ENCODE data around the gene SLC16A12. TPM values are rescaled to one million over a fixed set of nuclear protein-coding genes. Genes with fewer than 3 reads are reported as not detected.

SLC16A12 gene
- total and polyA plus RNA-seq, 4 donors: 0.03 to 10.7 (median 0.94) TPM

DNA sequence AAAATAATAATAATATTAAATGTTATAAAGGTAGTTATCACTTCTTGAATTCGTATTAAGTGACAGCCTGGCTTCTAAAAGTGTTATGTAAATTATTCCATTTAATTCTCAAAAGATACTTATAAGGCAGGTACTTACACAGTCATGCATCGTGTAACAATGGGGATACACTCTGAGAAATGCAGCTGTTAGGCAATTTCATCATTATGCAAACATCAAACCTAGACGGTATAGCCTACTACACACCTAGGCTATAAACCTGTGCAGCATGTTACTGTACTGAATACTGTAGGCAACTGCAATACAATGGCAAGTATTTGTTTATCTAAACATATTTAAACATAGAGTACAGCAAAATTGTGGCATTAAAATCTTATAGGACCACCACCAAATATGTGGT, 141.5 kb downstream of the SLC16A12 start:
- DNase-seq (ENCODE audit: low spot score): no peak
- 22% methylated on average over 3 of the region's 3 CpGs for WGBS
- Histone ChIP-seq H3K9ac (ENCODE audit: low read depth in 1 of 2, low read length in 2 of 2) (peak overlapping the region in 1 of 2 donors; percentile 84), H3K4me3 (ENCODE audit: low read depth in 1 of 3, low read length in 3 of 3) (peak overlapping the region; percentile 18 to 83 (median 62)), H3K4me1 (ENCODE audit: control insufficient read depth in 4 of 4, insufficient read depth in 4 of 4, low read length in 3 of 4) (peaks cover 3 to 39% (median 18%) of the 10 kb centered on the region in 4 donors), H3K27me3 (ENCODE audit: control insufficient read depth in 4 of 4, insufficient read depth in 4 of 4, low read length in 3 of 4) (no peaks in the 10 kb centered on the region), H3K36me3 (ENCODE audit: control insufficient read depth in 4 of 4, insufficient read depth in 3 of 4, low read depth in 1 of 4, low read length in 3 of 4) (no peaks in the 10 kb centered on the region), H3K9me3 (ENCODE audit: control insufficient read depth in 4 of 4, low read length in 3 of 4) (no peaks in the 10 kb centered on the region), H3K27ac (ENCODE audit: low read depth in 1 of 2, low read length in 2 of 2) (no peak overlapping the region)
- no peak for TF ChIP-seq RXRA (IDR thresholded peaks at IDR 0.05)
- TF ChIP-seq GABPA (IDR thresholded peaks at IDR 0.05 in 1 of 2, conservative IDR thresholded peaks at IDR 0.05 in 1 of 2): no peak
- no peak for TF ChIP-seq CTCF (IDR thresholded peaks at IDR 0.05; ENCODE audit: low read depth, low read length, missing input control)
- no peak for TF ChIP-seq HNF4A (conservative IDR thresholded peaks at IDR 0.05)
- TF ChIP-seq, protein P1, sequence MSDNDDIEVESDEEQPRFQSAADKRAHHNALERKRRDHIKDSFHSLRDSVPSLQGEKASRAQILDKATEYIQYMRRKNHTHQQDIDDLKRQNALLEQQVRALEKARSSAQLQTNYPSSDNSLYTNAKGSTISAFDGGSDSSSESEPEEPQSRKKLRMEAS (IDR thresholded peaks at IDR 0.05): no peak
- TF ChIP-seq FOXA1 (IDR thresholded peaks at IDR 0.05): no peak
- TF ChIP-seq, protein P2, sequence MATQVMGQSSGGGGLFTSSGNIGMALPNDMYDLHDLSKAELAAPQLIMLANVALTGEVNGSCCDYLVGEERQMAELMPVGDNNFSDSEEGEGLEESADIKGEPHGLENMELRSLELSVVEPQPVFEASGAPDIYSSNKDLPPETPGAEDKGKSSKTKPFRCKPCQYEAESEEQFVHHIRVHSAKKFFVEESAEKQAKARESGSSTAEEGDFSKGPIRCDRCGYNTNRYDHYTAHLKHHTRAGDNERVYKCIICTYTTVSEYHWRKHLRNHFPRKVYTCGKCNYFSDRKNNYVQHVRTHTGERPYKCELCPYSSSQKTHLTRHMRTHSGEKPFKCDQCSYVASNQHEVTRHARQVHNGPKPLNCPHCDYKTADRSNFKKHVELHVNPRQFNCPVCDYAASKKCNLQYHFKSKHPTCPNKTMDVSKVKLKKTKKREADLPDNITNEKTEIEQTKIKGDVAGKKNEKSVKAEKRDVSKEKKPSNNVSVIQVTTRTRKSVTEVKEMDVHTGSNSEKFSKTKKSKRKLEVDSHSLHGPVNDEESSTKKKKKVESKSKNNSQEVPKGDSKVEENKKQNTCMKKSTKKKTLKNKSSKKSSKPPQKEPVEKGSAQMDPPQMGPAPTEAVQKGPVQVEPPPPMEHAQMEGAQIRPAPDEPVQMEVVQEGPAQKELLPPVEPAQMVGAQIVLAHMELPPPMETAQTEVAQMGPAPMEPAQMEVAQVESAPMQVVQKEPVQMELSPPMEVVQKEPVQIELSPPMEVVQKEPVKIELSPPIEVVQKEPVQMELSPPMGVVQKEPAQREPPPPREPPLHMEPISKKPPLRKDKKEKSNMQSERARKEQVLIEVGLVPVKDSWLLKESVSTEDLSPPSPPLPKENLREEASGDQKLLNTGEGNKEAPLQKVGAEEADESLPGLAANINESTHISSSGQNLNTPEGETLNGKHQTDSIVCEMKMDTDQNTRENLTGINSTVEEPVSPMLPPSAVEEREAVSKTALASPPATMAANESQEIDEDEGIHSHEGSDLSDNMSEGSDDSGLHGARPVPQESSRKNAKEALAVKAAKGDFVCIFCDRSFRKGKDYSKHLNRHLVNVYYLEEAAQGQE (IDR thresholded peaks at IDR 0.05): no peak
- TF ChIP-seq FOXA2 (IDR thresholded peaks at IDR 0.05): no peak
- TF ChIP-seq JUND (IDR thresholded peaks at IDR 0.05): no peak
- TF ChIP-seq TAF1 (conservative IDR thresholded peaks at IDR 0.05): no peak
- TF ChIP-seq YY1 (IDR thresholded peaks at IDR 0.05): no peak
- no peak for TF ChIP-seq HNF4G (IDR thresholded peaks at IDR 0.05)
- no peak for TF ChIP-seq EGR1 (IDR thresholded peaks at IDR 0.05; ENCODE audit: low read depth in 2 of 2)
- no peak for TF ChIP-seq RAD21 (IDR thresholded peaks at IDR 0.05)
- TF ChIP-seq SP1 (IDR thresholded peaks at IDR 0.05): no peak
- TF ChIP-seq ZBTB33 (IDR thresholded peaks at IDR 0.05): no peak
- no peak for TF ChIP-seq NR2F2 (IDR thresholded peaks at IDR 0.05)
- TF ChIP-seq, protein P3, sequence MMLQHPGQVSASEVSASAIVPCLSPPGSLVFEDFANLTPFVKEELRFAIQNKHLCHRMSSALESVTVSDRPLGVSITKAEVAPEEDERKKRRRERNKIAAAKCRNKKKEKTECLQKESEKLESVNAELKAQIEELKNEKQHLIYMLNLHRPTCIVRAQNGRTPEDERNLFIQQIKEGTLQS (IDR thresholded peaks at IDR 0.05): no peak

All from liver (tissue), 9 donors.